ENCODE results near the gene MBD3L1. TPM values are rescaled to one million over a fixed set of nuclear protein-coding genes. Genes with fewer than 3 reads are reported as not detected.
A peak's percentile ranks its signal among the peaks of the same experiment; 100 is the strongest.

MBD3L1 gene
- total RNA-seq, 1 donor from 2014 or later = not detected

DNA sequence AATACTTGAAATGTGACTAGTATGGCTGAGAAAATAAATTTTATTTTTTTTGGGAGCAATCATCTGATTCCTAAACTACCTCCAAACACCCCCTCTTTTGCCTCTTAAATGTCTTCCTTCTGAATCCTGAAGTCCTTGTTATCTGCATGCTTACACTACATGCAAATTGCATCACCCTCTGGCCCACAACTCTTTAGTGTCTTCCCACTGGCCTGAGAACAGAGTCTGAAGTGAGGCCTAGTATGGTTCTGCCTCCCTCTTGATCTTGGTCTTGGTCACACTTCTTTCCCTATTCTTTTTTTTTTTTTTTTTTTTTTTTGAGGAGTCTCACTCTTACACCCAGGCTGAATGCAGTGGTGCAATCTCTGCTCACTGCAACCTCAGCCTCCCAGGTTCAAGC, 4.9 kb upstream of the MBD3L1 start:
- Mint-ChIP-seq H3K27ac (ENCODE audit: unreplicated experiment) (no peak overlapping the region), H3K36me3 (ENCODE audit: unreplicated experiment) (peaks cover 50% of the 10 kb centered on the region), H3K4me1 (ENCODE audit: unreplicated experiment) (peaks cover 9% of the 10 kb centered on the region), H3K9me3 (ENCODE audit: unreplicated experiment) (peaks cover 3% of the 10 kb centered on the region), H3K27me3 (ENCODE audit: unreplicated experiment) (no peaks in the 10 kb centered on the region), H3K4me3 (ENCODE audit: unreplicated experiment) (no peak overlapping the region)
- DNase-seq (ENCODE audit: extremely low spot score, unreplicated experiment) = peak; percentile 11
- TF ChIP-seq, protein P1, sequence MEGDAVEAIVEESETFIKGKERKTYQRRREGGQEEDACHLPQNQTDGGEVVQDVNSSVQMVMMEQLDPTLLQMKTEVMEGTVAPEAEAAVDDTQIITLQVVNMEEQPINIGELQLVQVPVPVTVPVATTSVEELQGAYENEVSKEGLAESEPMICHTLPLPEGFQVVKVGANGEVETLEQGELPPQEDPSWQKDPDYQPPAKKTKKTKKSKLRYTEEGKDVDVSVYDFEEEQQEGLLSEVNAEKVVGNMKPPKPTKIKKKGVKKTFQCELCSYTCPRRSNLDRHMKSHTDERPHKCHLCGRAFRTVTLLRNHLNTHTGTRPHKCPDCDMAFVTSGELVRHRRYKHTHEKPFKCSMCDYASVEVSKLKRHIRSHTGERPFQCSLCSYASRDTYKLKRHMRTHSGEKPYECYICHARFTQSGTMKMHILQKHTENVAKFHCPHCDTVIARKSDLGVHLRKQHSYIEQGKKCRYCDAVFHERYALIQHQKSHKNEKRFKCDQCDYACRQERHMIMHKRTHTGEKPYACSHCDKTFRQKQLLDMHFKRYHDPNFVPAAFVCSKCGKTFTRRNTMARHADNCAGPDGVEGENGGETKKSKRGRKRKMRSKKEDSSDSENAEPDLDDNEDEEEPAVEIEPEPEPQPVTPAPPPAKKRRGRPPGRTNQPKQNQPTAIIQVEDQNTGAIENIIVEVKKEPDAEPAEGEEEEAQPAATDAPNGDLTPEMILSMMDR (IDR thresholded peaks at IDR 0.05) = no peak

DNA sequence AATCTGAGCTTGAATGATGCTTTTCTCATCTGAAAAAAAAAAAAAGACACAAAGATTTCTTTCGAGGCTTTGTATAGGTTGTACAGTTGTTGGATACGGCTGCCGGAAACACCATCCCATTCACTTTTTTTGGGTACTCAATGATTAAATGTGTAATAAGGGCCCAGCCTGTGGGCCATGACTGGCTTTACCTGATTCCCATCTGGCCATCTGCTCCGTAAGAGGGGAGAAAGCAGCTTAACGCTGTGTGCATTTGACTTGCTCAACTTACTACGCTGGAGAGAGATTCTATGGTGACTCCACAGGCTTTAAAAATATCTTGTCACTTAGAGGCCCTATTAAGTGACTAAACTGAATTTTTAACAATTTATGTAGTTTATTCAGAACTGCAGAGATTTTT, 804 bp upstream of the MBD3L1 start:
- DNase-seq (ENCODE audit: extremely low spot score, unreplicated experiment) = no peak
- H3K4me1 Mint-ChIP-seq (ENCODE audit: unreplicated experiment) = peaks cover 11% of the 10 kb centered on the region
- peaks cover 16% of the 10 kb centered on the region for H3K36me3 Mint-ChIP-seq (ENCODE audit: unreplicated experiment)
- peak overlapping the region; percentile 83 for H3K27ac Mint-ChIP-seq (ENCODE audit: unreplicated experiment)
- H3K27me3 Mint-ChIP-seq (ENCODE audit: unreplicated experiment) = peaks cover 2% of the 10 kb centered on the region
- peak overlapping the region; percentile 85 for H3K4me3 Mint-ChIP-seq (ENCODE audit: unreplicated experiment)
- TF ChIP-seq, protein P1 (IDR thresholded peaks at IDR 0.05) = no peak
- H3K9me3 Mint-ChIP-seq (ENCODE audit: unreplicated experiment) = peaks cover 4% of the 10 kb centered on the region

DNA sequence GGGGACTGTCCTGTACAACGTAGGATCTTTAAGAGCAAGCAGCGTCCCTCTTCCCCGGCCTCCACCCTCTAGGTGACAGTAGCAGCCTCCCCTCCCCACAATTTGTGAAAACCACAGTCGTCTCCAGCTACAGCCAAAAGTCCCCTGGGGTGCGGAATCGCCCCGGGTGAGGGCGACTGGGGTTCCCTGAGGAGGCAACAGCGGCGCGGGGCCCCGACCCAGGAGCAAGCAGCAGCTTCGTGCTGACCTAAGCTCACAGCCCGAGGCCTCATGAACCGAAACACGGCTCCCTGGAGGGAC, 395 bp upstream of the MBD3L1 start:
- Mint-ChIP-seq H3K4me3 (ENCODE audit: unreplicated experiment) (peak overlapping the region; percentile 85), H3K9me3 (ENCODE audit: unreplicated experiment) (peaks cover 4% of the 10 kb centered on the region), H3K27ac (ENCODE audit: unreplicated experiment) (peak overlapping the region; percentile 83), H3K27me3 (ENCODE audit: unreplicated experiment) (peaks cover 2% of the 10 kb centered on the region), H3K4me1 (ENCODE audit: unreplicated experiment) (peaks cover 11% of the 10 kb centered on the region), H3K36me3 (ENCODE audit: unreplicated experiment) (peaks cover 12% of the 10 kb centered on the region)
- TF ChIP-seq, protein P1 (IDR thresholded peaks at IDR 0.05) = no peak
- peak; percentile 84 for DNase-seq (ENCODE audit: extremely low spot score, unreplicated experiment)

DNA sequence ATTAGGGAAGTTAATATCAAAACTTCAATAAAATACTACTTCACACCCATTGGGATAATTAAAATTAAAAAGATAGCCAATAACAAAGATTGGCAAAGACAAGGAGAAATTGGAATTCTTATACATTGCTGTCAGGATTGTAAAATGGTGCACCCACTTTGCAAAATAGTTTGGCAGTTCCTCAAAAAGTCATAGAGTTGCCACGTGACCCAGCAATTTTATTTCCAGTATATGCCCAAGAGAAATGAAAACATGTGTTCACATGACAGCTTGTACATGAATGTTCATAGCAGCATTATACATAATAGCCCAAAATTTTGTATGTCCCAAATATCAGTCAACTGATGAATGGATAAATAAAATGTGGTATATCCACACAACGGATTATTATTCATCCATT, 3.3 kb downstream of the MBD3L1 start:
- Mint-ChIP-seq H3K36me3 (ENCODE audit: unreplicated experiment) (no peaks in the 10 kb centered on the region), H3K9me3 (ENCODE audit: unreplicated experiment) (peaks cover 6% of the 10 kb centered on the region)

DNA sequence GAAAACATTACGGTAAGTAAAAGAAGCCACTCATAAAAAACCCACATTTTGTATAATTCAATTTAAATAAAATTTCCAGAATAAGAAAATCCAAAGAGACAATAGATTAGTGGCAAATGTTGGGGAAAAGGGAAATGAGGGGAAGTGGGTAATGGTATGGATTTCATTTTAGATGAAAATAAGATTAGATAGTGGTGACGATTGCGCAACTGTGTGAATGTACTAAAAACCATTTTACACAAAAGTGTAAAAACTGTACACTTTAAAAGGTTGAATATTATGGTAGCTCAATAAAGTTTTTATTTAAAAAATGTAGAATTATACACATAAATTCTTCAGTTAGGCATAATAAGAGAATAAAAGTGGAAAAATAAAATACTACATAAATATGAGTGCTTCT, 3.7 kb downstream of the MBD3L1 start:
- Mint-ChIP-seq H3K36me3 (ENCODE audit: unreplicated experiment) (no peaks in the 10 kb centered on the region), H3K27me3 (ENCODE audit: unreplicated experiment) (peaks cover 2% of the 10 kb centered on the region), H3K9me3 (ENCODE audit: unreplicated experiment) (peaks cover 9% of the 10 kb centered on the region), H3K27ac (ENCODE audit: unreplicated experiment) (no peak overlapping the region), H3K4me3 (ENCODE audit: unreplicated experiment) (no peak overlapping the region), H3K4me1 (ENCODE audit: unreplicated experiment) (peaks cover 11% of the 10 kb centered on the region)
- TF ChIP-seq, protein P1 (IDR thresholded peaks at IDR 0.05) = no peak
- no peak for DNase-seq (ENCODE audit: extremely low spot score, unreplicated experiment)

More for the DNA sequence above, 3.3 kb downstream of the MBD3L1 start:
- peaks cover 2% of the 10 kb centered on the region for H3K27me3 Mint-ChIP-seq (ENCODE audit: unreplicated experiment)
- no peak for DNase-seq (ENCODE audit: extremely low spot score, unreplicated experiment)
- H3K4me3 Mint-ChIP-seq (ENCODE audit: unreplicated experiment) = no peak overlapping the region
- H3K4me1 Mint-ChIP-seq (ENCODE audit: unreplicated experiment) = peaks cover 11% of the 10 kb centered on the region
- H3K27ac Mint-ChIP-seq (ENCODE audit: unreplicated experiment) = no peak overlapping the region
- TF ChIP-seq, protein P1 (IDR thresholded peaks at IDR 0.05) = no peak
